HG03354 (cell line): ENCODE results near the gene THSD7A.

Source experiments
- ATAC-seq: cut with Tn5 transposase; IDR thresholded peaks from one replicate; pipeline ENCODE4 v1.9.1; 2021; ENCODE audit warnings: mild to moderate bottlenecking; ENCODE audit not compliant: unreplicated experiment, poor library complexity, severe bottlenecking

THSD7A gene

DNA sequence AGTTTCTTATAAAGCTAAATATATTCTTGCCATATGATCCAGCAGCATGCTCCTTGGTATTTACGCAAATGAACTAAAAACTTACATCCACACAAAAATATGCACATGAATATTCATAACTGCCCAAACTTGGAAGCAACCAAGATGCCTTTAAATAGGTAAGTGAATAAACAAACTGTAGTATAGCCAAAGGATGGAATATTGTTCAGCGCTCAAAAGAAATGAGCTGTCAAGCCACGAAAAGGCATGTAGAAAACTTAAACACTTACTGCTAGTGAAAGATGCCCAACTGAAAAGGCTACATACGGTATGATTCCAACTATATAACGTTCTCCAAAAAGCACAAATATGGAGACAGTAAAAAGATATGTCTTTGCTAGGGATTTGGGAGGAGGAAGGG lies 12.7 kb downstream of the THSD7A start:
- no peak for ATAC-seq

- no peak for ATAC-seq
These were observed 13.7 kb downstream of the THSD7A start for GRCh38 chr7:11818281-11818680.

GRCh38 chr7:11817111-11817740 lies 14.8 kb downstream of the THSD7A start:
- no peak for ATAC-seq

DNA sequence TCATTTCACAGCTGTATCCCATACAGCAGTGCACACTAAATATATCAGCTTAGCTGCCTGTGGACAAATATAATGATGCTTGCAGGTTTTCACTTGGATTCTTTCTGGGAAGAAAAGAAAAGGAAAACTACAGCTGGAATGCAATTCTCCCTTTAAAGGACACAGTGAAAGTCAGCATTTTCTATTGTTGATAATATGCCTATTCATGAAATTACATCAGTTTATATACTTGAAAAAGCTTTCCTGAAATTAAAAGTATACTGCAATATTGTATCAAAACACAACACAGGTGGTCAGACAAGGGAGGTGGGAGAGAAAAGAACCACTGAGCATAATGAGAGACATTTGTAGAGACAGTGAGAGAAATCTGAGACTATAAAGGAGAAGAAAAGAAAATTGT lies 20.3 kb downstream of the THSD7A start:
- no peak for ATAC-seq

- no peak for ATAC-seq
These were observed 21.9 kb downstream of the THSD7A start for GRCh38 chr7:11810043-11810625.

- no peak for ATAC-seq
These were observed 25.0 kb downstream of the THSD7A start for GRCh38 chr7:11807000-11807399.

GRCh38 chr7:11804621-11805020 lies 27.4 kb downstream of the THSD7A start:
- ATAC-seq, result no peak

DNA sequence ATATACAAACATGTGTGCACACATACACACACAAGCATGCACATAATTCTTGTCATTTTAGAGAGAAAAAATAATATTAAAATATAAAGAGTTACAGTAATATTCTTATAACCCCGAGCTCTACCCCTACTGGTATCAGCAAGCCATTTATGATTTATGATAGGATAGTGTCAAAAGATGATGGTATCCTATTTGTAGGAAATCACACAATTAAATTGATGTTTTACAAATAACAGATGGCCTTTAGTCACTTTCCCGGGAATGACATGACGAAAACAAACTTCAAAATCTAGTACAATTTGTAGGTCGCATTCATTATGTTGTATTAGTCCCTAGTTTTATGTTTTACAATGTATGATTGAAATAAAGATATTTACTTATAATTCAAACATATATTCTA lies 36.8 kb downstream of the THSD7A start:
- no peak for ATAC-seq

GRCh38 chr7:11792166-11792565 lies 39.8 kb downstream of the THSD7A start:
- ATAC-seq, result no peak

GRCh38 chr7:11788568-11788967 lies 43.4 kb downstream of the THSD7A start:
- ATAC-seq, result no peak

GRCh38 chr7:11787534-11787933 lies 44.5 kb downstream of the THSD7A start:
- ATAC-seq, result no peak

DNA sequence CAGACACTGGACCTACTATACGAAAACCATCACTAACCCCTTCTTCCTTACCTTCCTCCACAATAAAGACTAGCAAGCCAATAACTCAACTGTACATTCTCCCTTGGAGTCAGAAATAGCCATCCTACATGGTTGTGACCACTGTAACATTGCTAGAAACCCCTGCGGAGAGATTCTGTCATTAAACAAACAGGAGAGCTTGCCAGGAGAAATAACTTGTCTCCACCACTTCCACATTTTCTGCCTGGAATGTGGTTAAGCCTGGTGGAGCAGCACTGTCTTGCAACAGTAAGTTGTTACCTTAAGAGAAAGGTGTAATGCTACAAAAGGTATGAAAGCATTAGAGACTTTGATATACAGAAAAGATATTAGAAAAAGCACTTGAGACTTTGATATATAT lies 45.8 kb downstream of the THSD7A start:
- no peak for ATAC-seq

DNA sequence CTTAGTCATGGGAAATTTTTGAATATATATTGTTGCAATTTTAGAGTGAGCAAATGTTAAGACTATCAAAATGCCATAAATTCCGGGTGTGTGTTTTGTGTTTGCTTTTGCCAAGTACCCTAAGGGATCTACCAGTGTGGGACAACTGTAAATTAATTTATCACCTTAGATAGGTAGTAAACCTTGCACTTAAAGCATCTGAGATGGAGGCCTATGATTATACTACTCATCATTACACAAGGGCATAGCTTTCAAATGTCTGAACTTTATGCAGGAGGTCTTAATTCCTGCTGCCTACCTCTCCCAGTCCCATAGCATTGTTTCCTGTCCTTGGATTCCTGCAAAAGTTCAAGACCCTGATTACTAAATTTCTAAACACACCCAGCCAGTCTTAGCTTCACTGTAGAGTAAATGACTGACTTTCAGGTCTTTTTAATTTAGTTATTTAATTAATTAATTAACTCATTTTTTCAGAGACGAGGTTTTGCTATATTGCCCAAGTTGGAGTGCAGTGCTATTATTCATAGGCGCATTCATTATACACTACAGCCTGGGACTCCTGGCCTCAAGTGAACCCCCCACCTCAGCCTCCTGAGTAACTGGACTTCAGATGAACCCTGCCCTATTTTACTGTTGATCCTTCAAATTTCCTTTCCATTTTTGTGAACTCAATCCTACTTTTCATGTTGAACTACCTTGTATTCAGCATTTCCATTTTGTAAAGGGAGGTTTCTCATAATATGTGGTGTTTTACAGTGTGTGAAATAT lies 47.0 kb downstream of the THSD7A start:
- ATAC-seq, result no peak

DNA sequence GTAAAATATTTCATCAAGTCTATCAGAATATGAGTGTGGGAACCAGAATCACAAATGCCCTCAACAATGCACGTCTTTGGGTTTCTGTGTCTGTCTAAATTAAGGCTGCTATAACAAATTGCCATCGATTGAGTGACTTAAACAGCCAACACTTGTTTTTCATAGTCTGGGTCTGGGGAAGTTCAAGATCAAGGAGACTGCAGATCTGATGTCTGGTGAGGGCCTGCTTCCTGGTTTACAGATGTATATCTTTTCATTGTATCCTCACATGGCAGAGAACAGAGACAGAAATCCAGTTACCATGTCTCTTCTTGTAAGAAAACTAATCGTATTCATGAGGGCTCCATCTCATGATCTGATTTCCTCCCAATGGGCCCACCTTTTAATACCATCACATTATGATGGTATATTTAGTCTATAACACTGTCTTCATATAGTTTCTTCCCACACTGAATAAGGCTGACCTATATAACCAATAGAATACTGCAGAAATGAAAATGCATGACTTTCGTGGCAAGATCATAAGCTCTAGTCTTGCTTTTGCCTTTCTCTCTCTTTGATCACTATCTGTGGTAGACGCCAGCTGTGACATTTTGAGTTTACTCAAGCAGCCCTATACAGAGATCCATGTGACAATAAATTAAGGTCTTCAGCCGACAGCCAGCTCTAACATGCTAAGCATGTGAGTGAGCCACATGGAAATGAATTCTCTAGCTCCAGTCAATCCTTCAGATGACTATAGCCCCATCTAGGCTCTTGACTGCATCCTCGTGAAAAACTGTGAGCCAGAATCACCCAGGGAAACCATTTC lies 51.9 kb downstream of the THSD7A start:
- no peak for ATAC-seq

DNA sequence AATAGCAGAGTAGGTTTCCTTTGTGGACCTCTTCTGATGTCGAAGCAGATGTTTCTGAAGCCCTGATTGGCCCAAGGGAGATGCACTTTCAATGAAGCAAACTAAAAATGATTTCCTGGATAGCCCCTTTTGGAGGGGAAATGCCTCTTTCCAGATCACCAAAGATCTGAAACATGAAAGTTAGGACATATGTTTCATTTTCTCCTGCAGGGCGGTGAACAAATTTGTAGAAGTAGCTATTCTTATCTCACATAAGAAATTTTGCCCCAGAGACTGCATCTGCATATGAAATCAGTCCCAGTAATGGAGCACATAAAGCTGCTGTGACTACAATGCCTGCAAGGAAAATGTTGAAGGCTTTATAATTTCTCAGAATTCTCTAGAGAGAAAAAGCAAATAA lies 56.0 kb downstream of the THSD7A start:
- ATAC-seq, result no peak

DNA sequence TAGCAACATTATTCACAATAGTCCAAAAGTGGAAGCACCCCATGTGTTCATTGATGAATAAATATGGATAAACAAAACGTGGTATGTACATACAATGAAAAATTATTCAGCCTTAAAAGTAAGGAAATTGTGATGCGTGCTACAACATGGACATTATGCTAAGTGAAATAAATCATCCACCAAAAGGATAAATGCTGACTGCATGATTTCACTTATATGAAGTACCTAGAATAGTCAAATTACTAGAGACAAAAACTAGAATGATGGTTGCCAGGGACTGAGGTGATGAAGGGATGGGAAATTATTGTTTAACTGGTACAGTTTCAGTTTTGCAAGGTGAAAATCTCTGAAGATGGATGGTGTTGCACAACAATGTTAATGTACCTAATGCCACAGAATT lies 56.6 kb downstream of the THSD7A start:
- ATAC-seq, result no peak

DNA sequence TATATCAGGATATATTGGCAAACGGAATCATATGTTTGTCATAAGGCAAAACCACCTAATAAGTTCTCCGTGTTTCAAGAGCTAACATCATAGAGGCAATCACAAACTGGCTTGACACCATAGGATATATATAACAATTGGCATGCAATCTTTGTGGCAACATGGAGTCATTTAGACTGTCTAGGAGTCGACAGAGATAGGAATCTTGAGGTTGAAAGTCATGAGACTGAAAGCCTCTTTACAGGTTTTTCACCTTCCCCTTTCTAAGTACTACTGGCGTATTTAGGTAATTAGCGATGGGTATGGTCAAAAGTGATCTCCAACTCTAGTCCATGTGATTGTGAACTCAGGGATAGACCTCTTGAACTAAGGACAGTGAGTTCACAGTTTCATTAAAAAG lies 63.7 kb downstream of the THSD7A start:
- no peak for ATAC-seq

- no peak for ATAC-seq
These were observed 64.8 kb downstream of the THSD7A start for GRCh38 chr7:11767148-11767547.

DNA sequence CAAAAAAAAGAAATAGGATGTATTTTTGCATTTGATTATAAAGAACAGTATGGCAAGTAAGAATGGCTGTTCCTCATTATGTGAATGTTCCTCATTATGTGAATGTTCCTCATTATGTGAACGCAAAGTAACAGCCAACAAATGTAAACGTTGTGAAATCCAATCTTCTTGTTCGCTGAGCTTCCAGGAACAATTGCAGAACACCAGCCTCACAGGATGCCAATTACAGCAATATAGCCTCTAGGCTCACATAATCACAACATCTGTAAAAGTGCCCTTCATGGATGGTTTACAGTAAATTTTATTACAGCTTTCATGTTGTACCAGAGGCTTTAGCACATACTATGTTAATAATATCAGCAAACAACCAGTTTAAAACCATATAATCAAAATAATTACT lies 71.6 kb downstream of the THSD7A start:
- no peak for ATAC-seq

DNA sequence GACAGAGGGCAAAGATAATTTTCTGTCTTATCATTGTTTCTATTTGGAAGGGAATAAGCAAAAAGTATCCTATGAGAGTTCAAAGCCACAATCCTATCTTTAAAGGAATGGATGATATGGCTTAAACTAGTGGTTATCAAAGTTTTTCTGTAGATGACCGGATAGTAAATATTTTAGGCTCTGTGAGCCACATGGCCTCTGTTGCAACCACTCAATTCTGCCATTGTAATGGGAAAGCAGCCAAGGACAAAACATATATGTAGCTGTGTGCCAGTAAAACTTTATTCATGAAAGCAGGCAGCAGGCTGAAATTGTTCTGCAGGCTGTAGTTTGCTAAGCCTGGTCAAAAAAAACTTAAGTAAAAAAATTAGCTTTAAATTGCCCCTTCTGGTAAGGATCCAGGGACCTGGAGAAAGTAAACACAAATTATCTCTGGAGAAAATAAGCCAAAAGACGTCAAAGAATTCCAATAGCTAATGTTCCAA lies 73.3 kb downstream of the THSD7A start:
- ATAC-seq, result no peak
